Measurements from ENCODE around the gene VSTM2L. TPM values are rescaled to one million over a fixed set of nuclear protein-coding genes. Genes with fewer than 3 reads are reported as not detected.

The VSTM2L gene
- total and polyA plus RNA-seq, 2 donors (not counting 3 experiments of a cell fraction or from before 2014, with no cell fraction given), result 0.18 TPM; not detected in 1

DNA sequence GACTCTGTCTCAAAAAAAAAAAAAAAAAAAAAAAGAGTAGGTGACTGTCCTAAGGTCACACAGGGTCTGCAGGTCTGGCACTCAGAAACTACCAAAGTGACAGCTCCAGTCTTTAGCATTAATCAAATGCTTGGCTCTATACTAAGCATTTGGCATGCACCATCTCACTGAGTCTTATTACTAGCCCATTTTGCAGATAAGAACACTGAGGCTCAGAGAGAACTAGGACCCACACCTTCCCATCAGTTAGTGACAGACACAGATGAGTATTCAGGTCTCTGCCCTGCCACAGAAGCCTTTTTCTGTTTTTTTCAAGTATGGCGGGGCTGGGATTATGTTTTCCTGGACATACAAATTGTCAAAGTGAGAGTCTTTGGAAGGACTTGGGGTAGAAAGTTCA, 23.1 kb upstream of the VSTM2L start:
- H2AFZ ChIP-seq (ENCODE audit: low read depth, low read length), result no peak overlapping the region
- H3K79me2 ChIP-seq (ENCODE audit: control insufficient read depth, insufficient read depth, low read length), result no peaks in the 10 kb centered on the region
- H3K4me2 ChIP-seq (ENCODE audit: insufficient read depth, low read length), result no peak overlapping the region
- ChIA-PET CTCF (no interaction called here), POLR2A (no interaction called here)
- no peak overlapping the region for H3K9ac ChIP-seq (replicated peaks; ENCODE audit: extremely low read depth, insufficient read depth, low read length)
- H4K20me1 ChIP-seq (replicated peaks; ENCODE audit: control insufficient read depth, extremely low read depth, insufficient read depth, low read length), result no peaks in the 10 kb centered on the region
- H3K4me1 ChIP-seq (ENCODE audit: control insufficient read depth, extremely low read depth, insufficient read depth, low read length), result no peaks in the 10 kb centered on the region
- H3K27ac ChIP-seq (ENCODE audit: insufficient read depth, low read depth, low read length), result no peak overlapping the region
- DNase-seq (ENCODE audit: low read depth, low spot score) (no peak), FAIRE-seq (no peak)
- no peaks in the 10 kb centered on the region for H3K9me1 ChIP-seq (replicated peaks; ENCODE audit: control insufficient read depth, extremely low read depth, insufficient read depth, low read length)
- no peak for TF ChIP-seq EZH2 (IDR thresholded peaks at IDR 0.05; ENCODE audit: borderline replicate concordance, low read depth, low read length, severe bottlenecking)
- TF ChIP-seq MYC (IDR thresholded peaks at IDR 0.05; ENCODE audit: low read depth, low read length), result no peak
- TF ChIP-seq POLR2AphosphoS5 (IDR thresholded peaks at IDR 0.05; ENCODE audit: insufficient read depth, low read depth, low read length), result no peak
- TF ChIP-seq, protein P1, sequence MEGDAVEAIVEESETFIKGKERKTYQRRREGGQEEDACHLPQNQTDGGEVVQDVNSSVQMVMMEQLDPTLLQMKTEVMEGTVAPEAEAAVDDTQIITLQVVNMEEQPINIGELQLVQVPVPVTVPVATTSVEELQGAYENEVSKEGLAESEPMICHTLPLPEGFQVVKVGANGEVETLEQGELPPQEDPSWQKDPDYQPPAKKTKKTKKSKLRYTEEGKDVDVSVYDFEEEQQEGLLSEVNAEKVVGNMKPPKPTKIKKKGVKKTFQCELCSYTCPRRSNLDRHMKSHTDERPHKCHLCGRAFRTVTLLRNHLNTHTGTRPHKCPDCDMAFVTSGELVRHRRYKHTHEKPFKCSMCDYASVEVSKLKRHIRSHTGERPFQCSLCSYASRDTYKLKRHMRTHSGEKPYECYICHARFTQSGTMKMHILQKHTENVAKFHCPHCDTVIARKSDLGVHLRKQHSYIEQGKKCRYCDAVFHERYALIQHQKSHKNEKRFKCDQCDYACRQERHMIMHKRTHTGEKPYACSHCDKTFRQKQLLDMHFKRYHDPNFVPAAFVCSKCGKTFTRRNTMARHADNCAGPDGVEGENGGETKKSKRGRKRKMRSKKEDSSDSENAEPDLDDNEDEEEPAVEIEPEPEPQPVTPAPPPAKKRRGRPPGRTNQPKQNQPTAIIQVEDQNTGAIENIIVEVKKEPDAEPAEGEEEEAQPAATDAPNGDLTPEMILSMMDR (IDR thresholded peaks at IDR 0.05; ENCODE audit: extremely low read depth in 1 of 2, insufficient read depth in 1 of 2, low read depth in 1 of 2, low read length in 2 of 2), result no peak
- no peak for TF ChIP-seq FOS (IDR thresholded peaks at IDR 0.05; ENCODE audit: borderline replicate concordance, insufficient read depth, low read length)
- TF ChIP-seq POLR2A (IDR thresholded peaks at IDR 0.05; ENCODE audit: low read depth, low read length), result no peak
- no peak for TF ChIP-seq JUN (IDR thresholded peaks at IDR 0.05; ENCODE audit: borderline replicate concordance, insufficient read depth, insufficient read length, low read depth)
- TF ChIP-seq GATA2 (IDR thresholded peaks at IDR 0.05; ENCODE audit: insufficient read depth, insufficient read length, low read depth, low read length), result no peak
- TF ChIP-seq, protein P2, sequence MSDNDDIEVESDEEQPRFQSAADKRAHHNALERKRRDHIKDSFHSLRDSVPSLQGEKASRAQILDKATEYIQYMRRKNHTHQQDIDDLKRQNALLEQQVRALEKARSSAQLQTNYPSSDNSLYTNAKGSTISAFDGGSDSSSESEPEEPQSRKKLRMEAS (IDR thresholded peaks at IDR 0.05; ENCODE audit: insufficient read depth, insufficient read length), result no peak
- intact Hi-C loops (cut with micrococcal nuclease) (no loop called here), dilution Hi-C loops (cut with MboI; ENCODE audit: extremely low pct_ligation_motif_present, low sequenced_read_pairs) (no loop called here)
- H3K27me3 ChIP-seq (ENCODE audit: control insufficient read depth in 2 of 2, insufficient read depth in 2 of 2, low read length in 2 of 2), result no peaks in the 10 kb centered on the region
- no peaks in the 10 kb centered on the region for H3K9me3 ChIP-seq (replicated peaks; ENCODE audit: control insufficient read depth, insufficient read depth, low read length)
- H3K36me3 ChIP-seq (ENCODE audit: control insufficient read depth in 2 of 2, extremely low read depth in 1 of 2, insufficient read depth in 2 of 2, low read length in 2 of 2), result no peaks in the 10 kb centered on the region
- H3K4me3 ChIP-seq (replicated peaks in 1 of 3; ENCODE audit: insufficient read depth in 1 of 3, low read depth in 1 of 3, low read length in 3 of 3), result no peak overlapping the region
- BruUV-seq (replicated peaks), result no TSS peak
